Esophagus muscularis mucosa (tissue), 4 donors: ENCODE measurements around the gene SMIM31. TPM values are rescaled to one million over a fixed set of nuclear protein-coding genes. Genes with fewer than 3 reads are reported as not detected.

ENCODE experiments used
- DNase-seq: peaks from one replicate; pipeline ENCODE4 v3.0.0-alpha.2; 2017; ENCODE audit errors: extremely low spot score
- H3K27ac ChIP-seq, 4 donors: fragments of 200-600 bp; sonication (generic); replicated peaks in 1 of 4; 1 replicate in 3 of 4; 2 replicates in 1 of 4; pipeline ENCODE4 v1.5.1; 2016 to 2019; ENCODE audit warnings: mild to moderate bottlenecking in 1 of 4
- H3K27me3 ChIP-seq, 4 donors: fragments of 200-600 bp; sonication (generic); one replicate each; pipeline versions ENCODE4 v1.5.1 to v1.6.0; 2016 to 2019
- H3K36me3 ChIP-seq, 4 donors: fragments of 200-600 bp; sonication (generic); one replicate each; pipeline ENCODE4 v1.5.1; 2016 to 2019
- H3K4me1 ChIP-seq, 4 donors: fragments of 200-600 bp; sonication (generic); one replicate each; pipeline ENCODE4 v1.5.1; 2016 to 2019
- H3K4me3 ChIP-seq, 4 donors: fragments of 200-600 bp; sonication (generic); 1 replicate in 2 of 4; 2 replicates in 2 of 4; pipeline ENCODE4 v1.5.1; 2016 to 2019; ENCODE audit warnings: mild to moderate bottlenecking in 4 of 4, moderate library complexity in 1 of 4
- H3K9me3 ChIP-seq, 4 donors: fragments of 200-600 bp; sonication (generic); 1 replicate in 3 of 4; 2 replicates in 1 of 4; pipeline ENCODE4 v1.5.1; 2016 to 2019
- EP300 ChIP-seq: sonication (generic); formaldehyde crosslinking; IDR thresholded peaks from one replicate; pipeline ENCODE4 v1.6.1; 2017; ENCODE audit warnings: antibody characterized with exemption
- POLR2A ChIP-seq: fragments of 450-650 bp; IDR thresholded peaks from one replicate; pipeline ENCODE4 v1.6.1; 2017; ENCODE audit warnings: antibody characterized with exemption, moderate library complexity, mild to moderate bottlenecking, low read depth
- POLR2AphosphoS5 ChIP-seq, 2 donors: sonication (generic); formaldehyde crosslinking; IDR thresholded peaks; one replicate each; pipeline ENCODE4 v1.6.1; 2017; ENCODE audit warnings: antibody characterized with exemption in 2 of 2
- WGBS: methylation state at CpG from one replicate; pipeline ENCODE4 v1.1.5; 2018; 5-methylcytosine and 5-hydroxymethylcytosine counted together
- intact Hi-C: fragments of 100-400 bp; cut with DNase I; formaldehyde crosslinking; loops from one replicate; pipeline ENCODE4 v1.15.1; 2023
- small RNA-seq, 3 donors: library from RNA; depleted of rRNA; stranded (forward); fragments of <200 nt; gene quantifications; one replicate each; pipeline ENCODE3, GENCODE V24; 2016
- total RNA-seq, 4 donors: library from RNA; depleted of rRNA; stranded (reverse); fragments of >200 nt; gene quantifications; one replicate each; pipeline versions ENCODE4 v1.1.0 to v1.2.1, GENCODE V29; 2016
- TF ChIP-seq, protein P1 (sequence below), 3 experiments: fragments of 200-600 bp in 2 of 3; fragments of 450-650 bp in 1 of 3; sonication (generic) in 2 of 3; IDR thresholded peaks; one replicate each; pipeline ENCODE4 v1.5.1; 2017 to 2019; ENCODE audit warnings: antibody characterized with exemption in 3 of 3, mild to moderate bottlenecking in 2 of 3, moderate library complexity in 1 of 3

SMIM31 gene
- total RNA-seq, 4 donors from 2014 or later, result not detected

DNA sequence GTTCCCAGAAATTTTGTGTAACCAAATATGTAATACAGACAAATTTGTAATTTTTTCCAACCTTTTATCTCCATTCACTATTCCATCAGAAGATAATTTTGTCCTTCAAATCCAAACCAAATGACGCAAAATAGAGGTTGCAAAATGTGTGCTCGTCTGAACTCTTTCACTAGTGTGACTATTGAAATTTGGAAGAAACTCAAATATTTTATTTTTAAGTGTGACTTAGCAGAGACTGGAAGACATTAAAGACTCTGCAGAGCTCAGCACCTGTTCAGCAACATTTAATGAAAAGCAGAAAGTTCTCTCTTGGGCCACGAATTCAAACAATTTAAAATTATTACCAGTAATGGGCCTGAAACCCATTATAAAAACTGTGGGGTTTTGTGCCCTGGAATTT, 93.1 kb downstream of the SMIM31 start:
- Histone ChIP-seq H3K27ac (no peak overlapping the region), H3K9me3 (no peaks in the 10 kb centered on the region), H3K27me3 (no peaks in the 10 kb centered on the region), H3K36me3 (no peaks in the 10 kb centered on the region), H3K4me1 (no peaks in the 10 kb centered on the region), H3K4me3 (no peak overlapping the region)
- DNase-seq, result no peak
- TF ChIP-seq POLR2A (no peak), EP300 (no peak), POLR2AphosphoS5 (IDR thresholded peaks at IDR 0.05) (no peak)
- TF ChIP-seq, protein P1, sequence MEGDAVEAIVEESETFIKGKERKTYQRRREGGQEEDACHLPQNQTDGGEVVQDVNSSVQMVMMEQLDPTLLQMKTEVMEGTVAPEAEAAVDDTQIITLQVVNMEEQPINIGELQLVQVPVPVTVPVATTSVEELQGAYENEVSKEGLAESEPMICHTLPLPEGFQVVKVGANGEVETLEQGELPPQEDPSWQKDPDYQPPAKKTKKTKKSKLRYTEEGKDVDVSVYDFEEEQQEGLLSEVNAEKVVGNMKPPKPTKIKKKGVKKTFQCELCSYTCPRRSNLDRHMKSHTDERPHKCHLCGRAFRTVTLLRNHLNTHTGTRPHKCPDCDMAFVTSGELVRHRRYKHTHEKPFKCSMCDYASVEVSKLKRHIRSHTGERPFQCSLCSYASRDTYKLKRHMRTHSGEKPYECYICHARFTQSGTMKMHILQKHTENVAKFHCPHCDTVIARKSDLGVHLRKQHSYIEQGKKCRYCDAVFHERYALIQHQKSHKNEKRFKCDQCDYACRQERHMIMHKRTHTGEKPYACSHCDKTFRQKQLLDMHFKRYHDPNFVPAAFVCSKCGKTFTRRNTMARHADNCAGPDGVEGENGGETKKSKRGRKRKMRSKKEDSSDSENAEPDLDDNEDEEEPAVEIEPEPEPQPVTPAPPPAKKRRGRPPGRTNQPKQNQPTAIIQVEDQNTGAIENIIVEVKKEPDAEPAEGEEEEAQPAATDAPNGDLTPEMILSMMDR (IDR thresholded peaks at IDR 0.05), result no peak
- intact Hi-C loops, result no loop called here
- WGBS, result 49% methylated on average over 3 of the region's 3 CpGs

DNA sequence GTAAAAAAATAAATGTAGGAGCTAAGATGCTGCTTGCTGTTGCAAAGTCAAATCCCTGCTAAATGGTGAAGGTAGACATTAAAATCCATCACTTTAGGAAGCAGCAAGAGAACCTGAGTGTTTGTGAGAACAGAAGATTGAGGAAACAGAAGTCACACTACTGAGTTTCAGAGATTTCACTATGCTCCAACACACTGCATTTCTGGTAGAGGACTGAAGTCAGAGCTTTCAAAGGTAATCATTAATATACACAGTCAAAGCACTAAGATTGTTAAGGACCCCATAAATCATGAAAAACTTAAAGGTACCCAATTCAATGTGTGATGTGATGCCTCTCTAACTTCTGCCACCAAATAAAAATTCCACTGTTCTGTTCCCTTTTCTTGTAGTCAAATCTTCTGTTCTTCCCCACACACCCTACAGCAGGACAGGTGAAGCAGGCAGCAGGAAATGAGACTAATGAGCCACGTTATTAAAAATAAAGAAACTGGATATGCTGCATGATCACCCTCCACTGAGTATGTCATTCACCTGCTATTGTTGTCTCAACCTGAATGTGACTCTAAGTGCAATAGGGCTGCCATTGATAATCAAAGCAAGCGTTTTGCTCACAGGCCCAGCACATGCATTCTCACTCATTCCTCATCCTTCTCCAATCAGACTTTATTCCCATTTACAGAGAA, 94.2 kb downstream of the SMIM31 start:
- no peak for DNase-seq
- Histone ChIP-seq H3K36me3 (no peaks in the 10 kb centered on the region), H3K27ac (no peak overlapping the region), H3K4me1 (no peaks in the 10 kb centered on the region), H3K27me3 (no peaks in the 10 kb centered on the region), H3K9me3 (no peaks in the 10 kb centered on the region), H3K4me3 (no peak overlapping the region)
- WGBS, result 65% methylated on average over 2 of the region's 2 CpGs
- intact Hi-C loops, result no loop called here
- TF ChIP-seq EP300 (no peak), POLR2AphosphoS5 (IDR thresholded peaks at IDR 0.05) (no peak), POLR2A (no peak)
- TF ChIP-seq, protein P1 (IDR thresholded peaks at IDR 0.05), result no peak

Small RNA genes lying within 50 kb of the gene (small RNA-seq; reads per million reads assigned to genes)
- 0 reads per million in 3 donors for gene RNU6-668P

Other genes with a start within 250 kb of the SMIM31 start
- gene APELA, start 123.0 kb downstream of the SMIM31 start, total RNA-seq, result not detected
- gene TRIM61, start 223.5 kb downstream of the SMIM31 start, total RNA-seq, result 1 to 10 TPM in 1 of 4 donors, under 1 TPM in 2, not detected in 1; 0.33 to 1.2 (median 0.46) TPM